Thoracic aorta endothelial cell (primary cell): Measurements from ENCODE around the gene RPP25. TPM values are rescaled to one million over a fixed set of nuclear protein-coding genes. Genes with fewer than 3 reads are reported as not detected.

Source experiments
- small RNA-seq: library from RNA; depleted of rRNA; stranded (forward); fragments of <200 nt; gene quantifications from one replicate; pipeline ENCODE3, GENCODE V24; 2012
- total RNA-seq: library from RNA; depleted of rRNA; stranded (reverse); fragments of >200 nt; gene quantifications from 2 replicates; pipeline ENCODE4 v1.2.3, GENCODE V29; 2012

Gene RPP25
- total RNA-seq, result 16.2 and 20.9 TPM in 2 replicates

GRCh38 chr15:74956648-74957475 lies at the start of gene RPP25:
Gene RPP25 (minus strand): TSS chr15:74956772. CDS start chr15:74956583, 189 bp downstream.

GRCh38 chr15:74995182-74995778 lies 38.7 kb upstream of the RPP25 start, which contains the start of gene SCAMP5:
Gene SCAMP5 (plus strand): TSS chr15:74995563. CDS start chr15:75011840, 16,277 bp downstream.

GRCh38 chr15:74937590-74938371 lies 18.8 kb downstream of the RPP25 start, which contains the start of gene COX5A:
Gene COX5A (minus strand): TSS chr15:74938073. CDS start chr15:74938014, 59 bp downstream.

GRCh38 chr15:74906450-74907162 lies 50.0 kb downstream of the RPP25 start, which contains the start of gene FAM219B:
Gene FAM219B (minus strand): TSS chr15:74906851. CDS start chr15:74906800, 51 bp downstream.

Small RNAs within 50 kb of the gene (small RNA-seq; reads per million reads assigned to genes)
- gene RF00019, result not detected

Other genes starting within 250 kb of the RPP25 start
- gene CYP1A1, start 231.2 kb downstream of the RPP25 start, total RNA-seq, result 0.93 and 4.5 TPM in 2 replicates
- not detected in 2 replicates for gene CYP1A2, start 207.9 kb downstream of the RPP25 start, total RNA-seq
- gene CSK, start 174.7 kb downstream of the RPP25 start, total RNA-seq, result 37.5 and 47.6 TPM in 2 replicates
- gene LMAN1L, start 143.9 kb downstream of the RPP25 start, total RNA-seq, result under 0.01 and 0.07 TPM in 2 replicates
- not detected in 2 replicates for gene CPLX3, start 130.1 kb downstream of the RPP25 start, total RNA-seq
- 23.4 and 23.8 TPM in 2 replicates for gene ULK3, start 113.6 kb downstream of the RPP25 start, total RNA-seq
- 32.3 and 36.0 TPM in 2 replicates for gene SCAMP2, start 83.4 kb downstream of the RPP25 start, total RNA-seq
- gene MPI, start 66.7 kb downstream of the RPP25 start, total RNA-seq, result 55.3 and 71.4 TPM in 2 replicates
- 36.8 and 37.6 TPM in 2 replicates for gene FAM219B, start 49.9 kb downstream of the RPP25 start, total RNA-seq
- 83.5 and 88.3 TPM in 2 replicates for gene COX5A, start 18.7 kb downstream of the RPP25 start, total RNA-seq
- 8.2 and 16.9 TPM in 2 replicates for gene SCAMP5, start 38.8 kb upstream of the RPP25 start, total RNA-seq
- gene PPCDC, start 66.8 kb upstream of the RPP25 start, total RNA-seq, result 9.8 and 11.2 TPM in 2 replicates
- gene C15orf39, start 245.1 kb upstream of the RPP25 start, total RNA-seq, result 16.8 and 27.8 TPM in 2 replicates